ENCODE data around the gene MIB1. TPM values are rescaled to one million over a fixed set of nuclear protein-coding genes. Genes with fewer than 3 reads are reported as not detected.

The MIB1 gene
- total and polyA plus RNA-seq, 9 of the 15 experiments (the other 6 are each of a cell fraction or from before 2014, with no cell fraction given) = 7.2 to 43.8 (median 23.2) TPM

- no peak for TF ChIP-seq IFI16 (CRISPR knock-in tag; IDR thresholded peaks at IDR 0.05)
- no peak for TF ChIP-seq U2AF2 (optimal IDR thresholded peaks at IDR 0.05; ENCODE audit: low read depth, low read length)
- TF ChIP-seq, protein P1, sequence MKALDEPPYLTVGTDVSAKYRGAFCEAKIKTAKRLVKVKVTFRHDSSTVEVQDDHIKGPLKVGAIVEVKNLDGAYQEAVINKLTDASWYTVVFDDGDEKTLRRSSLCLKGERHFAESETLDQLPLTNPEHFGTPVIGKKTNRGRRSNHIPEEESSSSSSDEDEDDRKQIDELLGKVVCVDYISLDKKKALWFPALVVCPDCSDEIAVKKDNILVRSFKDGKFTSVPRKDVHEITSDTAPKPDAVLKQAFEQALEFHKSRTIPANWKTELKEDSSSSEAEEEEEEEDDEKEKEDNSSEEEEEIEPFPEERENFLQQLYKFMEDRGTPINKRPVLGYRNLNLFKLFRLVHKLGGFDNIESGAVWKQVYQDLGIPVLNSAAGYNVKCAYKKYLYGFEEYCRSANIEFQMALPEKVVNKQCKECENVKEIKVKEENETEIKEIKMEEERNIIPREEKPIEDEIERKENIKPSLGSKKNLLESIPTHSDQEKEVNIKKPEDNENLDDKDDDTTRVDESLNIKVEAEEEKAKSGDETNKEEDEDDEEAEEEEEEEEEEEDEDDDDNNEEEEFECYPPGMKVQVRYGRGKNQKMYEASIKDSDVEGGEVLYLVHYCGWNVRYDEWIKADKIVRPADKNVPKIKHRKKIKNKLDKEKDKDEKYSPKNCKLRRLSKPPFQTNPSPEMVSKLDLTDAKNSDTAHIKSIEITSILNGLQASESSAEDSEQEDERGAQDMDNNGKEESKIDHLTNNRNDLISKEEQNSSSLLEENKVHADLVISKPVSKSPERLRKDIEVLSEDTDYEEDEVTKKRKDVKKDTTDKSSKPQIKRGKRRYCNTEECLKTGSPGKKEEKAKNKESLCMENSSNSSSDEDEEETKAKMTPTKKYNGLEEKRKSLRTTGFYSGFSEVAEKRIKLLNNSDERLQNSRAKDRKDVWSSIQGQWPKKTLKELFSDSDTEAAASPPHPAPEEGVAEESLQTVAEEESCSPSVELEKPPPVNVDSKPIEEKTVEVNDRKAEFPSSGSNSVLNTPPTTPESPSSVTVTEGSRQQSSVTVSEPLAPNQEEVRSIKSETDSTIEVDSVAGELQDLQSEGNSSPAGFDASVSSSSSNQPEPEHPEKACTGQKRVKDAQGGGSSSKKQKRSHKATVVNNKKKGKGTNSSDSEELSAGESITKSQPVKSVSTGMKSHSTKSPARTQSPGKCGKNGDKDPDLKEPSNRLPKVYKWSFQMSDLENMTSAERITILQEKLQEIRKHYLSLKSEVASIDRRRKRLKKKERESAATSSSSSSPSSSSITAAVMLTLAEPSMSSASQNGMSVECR (CRISPR knock-in tag; IDR thresholded peaks at IDR 0.05) = no peak
- TF ChIP-seq PURB (CRISPR knock-in tag; IDR thresholded peaks at IDR 0.05; ENCODE audit: low read depth) = no peak
- TF ChIP-seq CBX1 (IDR thresholded peaks at IDR 0.05; ENCODE audit: low read depth) = no peak
- peak; percentile 34; the same call in 1 of the 2 replicates for TF ChIP-seq MAFK (IDR thresholded peaks at IDR 0.05; ENCODE audit: low read length)
- peak; percentile 43; the same call in 1 of the 2 replicates for TF ChIP-seq MAFF (IDR thresholded peaks at IDR 0.05; ENCODE audit: low read length)
- no peak for TF ChIP-seq ZNF76 (CRISPR knock-in tag; IDR thresholded peaks at IDR 0.05; ENCODE audit: borderline replicate concordance)
- TF ChIP-seq BDP1 (IDR thresholded peaks at IDR 0.05; ENCODE audit: insufficient read depth, insufficient read length) = no peak
Measured at GRCh38 chr18:21868770-21869169, 128.2 kb downstream of the MIB1 start (continued).
